GM23248 (cell line): ENCODE data around the gene IL32.

Source experiments
- EZH2 ChIP-seq: fragments of 200-600 bp; sonication (generic); IDR thresholded peaks from 2 replicates; pipeline ENCODE4 v1.6.1; 2018; ENCODE audit warnings: antibody characterized with exemption, mild to moderate bottlenecking; ENCODE audit not compliant: insufficient read depth, poor library complexity, severe bottlenecking
- EZH2phosphoT487 ChIP-seq: fragments of 200-600 bp; sonication (generic); IDR thresholded peaks from 2 replicates; pipeline ENCODE4 v1.6.1; 2018; ENCODE audit warnings: antibody characterized with exemption, moderate library complexity, mild to moderate bottlenecking, low read depth; ENCODE audit not compliant: insufficient read depth

DNA sequence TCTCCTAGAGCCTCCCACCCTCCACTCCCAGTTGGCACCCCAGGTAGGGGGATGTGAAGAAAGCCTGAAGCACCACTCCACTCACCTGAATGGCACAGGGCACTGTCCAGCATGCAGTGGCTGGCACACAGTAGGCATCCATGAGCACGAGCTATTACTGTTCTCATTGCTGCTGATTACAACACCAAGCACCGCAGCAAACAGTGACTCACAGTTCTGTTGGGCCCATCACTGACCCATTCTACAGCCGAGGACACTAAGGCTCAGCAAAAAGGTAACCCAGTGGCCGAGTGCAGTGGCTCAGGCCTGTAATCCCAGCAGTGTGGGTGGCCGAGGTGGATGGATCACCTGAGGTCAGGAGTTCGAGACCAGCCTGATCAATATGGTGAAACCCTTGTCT, 30.9 kb downstream of the IL32 start:
- TF ChIP-seq EZH2 (no peak), EZH2phosphoT487 (no peak)
